CD8-positive, alpha-beta memory T cell (primary cell): ENCODE data around the gene KLRC4. TPM values are rescaled to one million over a fixed set of nuclear protein-coding genes. Genes with fewer than 3 reads are reported as not detected.
A peak's percentile ranks its signal among the peaks of the same experiment; 100 is the strongest.

Source experiments
- CTCF ChIA-PET: fragments of 350-600 bp; sonication (Branson Sonifier 250); formaldehyde crosslinking; loops from one replicate; lab custom pipeline; 2021; ENCODE audit warnings: antibody characterized with exemption; lab: Charles Lee
- POLR2A ChIA-PET: fragments of 350-600 bp; sonication (Branson Sonifier 250); formaldehyde crosslinking; loops from one replicate; lab custom pipeline; 2021; ENCODE audit warnings: antibody characterized with exemption; lab: Charles Lee
- DNase-seq, 5 donors: peaks; one replicate each; pipeline versions ENCODE4 v3.0.0 to v3.0.0-alpha.2; 2020 to 2022; ENCODE audit warnings: mixed read lengths in 1 of 5
- H3K27ac ChIP-seq: one replicate; pipeline ENCODE4 v1.7.0; 2013; ENCODE audit warnings: low read depth, mild to moderate bottlenecking, low read length, moderate library complexity
- H3K27me3 ChIP-seq: 2 replicates; pipeline ENCODE4 v1.7.0; 2013; ENCODE audit warnings: low read length, mild to moderate bottlenecking; ENCODE audit not compliant: insufficient read depth, poor library complexity, severe bottlenecking
- H3K36me3 ChIP-seq: 2 replicates; pipeline ENCODE4 v1.7.0; 2013; ENCODE audit warnings: mild to moderate bottlenecking, low read length, moderate library complexity; ENCODE audit not compliant: insufficient read depth
- H3K4me1 ChIP-seq: 2 replicates; pipeline ENCODE4 v1.7.0; 2013; ENCODE audit warnings: mild to moderate bottlenecking, low read length, moderate library complexity; ENCODE audit not compliant: insufficient read depth
- H3K4me3 ChIP-seq: 2 replicates; pipeline ENCODE4 v1.7.0; 2013; ENCODE audit warnings: mild to moderate bottlenecking, low read length
- H3K9me3 ChIP-seq: 2 replicates; pipeline ENCODE4 v1.7.0; 2013; ENCODE audit warnings: mild to moderate bottlenecking, low read length
- H3K27ac Mint-ChIP-seq, 8 donors: one replicate each; pipeline ENCODE4 v1.8.0; 2020 to 2021; ENCODE audit warnings: mixed read lengths in 8 of 8, mild to moderate bottlenecking in 6 of 8, inconsistent platforms in 3 of 8, moderate library complexity in 3 of 8
- H3K27me3 Mint-ChIP-seq, 2 donors: one replicate each; pipeline ENCODE4 v1.8.0; 2020 to 2021; ENCODE audit warnings: mixed read lengths in 2 of 2, mild to moderate bottlenecking in 1 of 2, moderate library complexity in 1 of 2
- H3K36me3 Mint-ChIP-seq, 3 donors: one replicate each; pipeline ENCODE4 v1.8.0; 2020 to 2021; ENCODE audit warnings: mixed read lengths in 3 of 3, inconsistent platforms in 1 of 3, mild to moderate bottlenecking in 1 of 3
- H3K4me1 Mint-ChIP-seq, 3 donors: one replicate each; pipeline ENCODE4 v1.8.0; 2020 to 2021; ENCODE audit warnings: mixed read lengths in 3 of 3, inconsistent platforms in 1 of 3, mild to moderate bottlenecking in 1 of 3
- H3K4me3 Mint-ChIP-seq, 7 donors: one replicate each; pipeline ENCODE4 v1.8.0; 2020 to 2021; ENCODE audit warnings: mixed read lengths in 7 of 7, mild to moderate bottlenecking in 6 of 7, moderate library complexity in 4 of 7, inconsistent platforms in 2 of 7
- H3K9me3 Mint-ChIP-seq, 5 donors: one replicate each; pipeline ENCODE4 v1.8.0; 2020 to 2022; ENCODE audit warnings: mixed read lengths in 5 of 5, mild to moderate bottlenecking in 3 of 5, moderate library complexity in 2 of 5, inconsistent platforms in 1 of 5
- polyA plus RNA-seq: library from polyadenylated mRNA; unstranded; fragments of 300-500 nt; fragmentation: Illumina TruSeq; gene quantifications from one replicate; pipeline ENCODE4 v1.2.3, GENCODE V29; 2021
- total RNA-seq, 2 experiments: library from RNA; stranded (reverse); gene quantifications; one replicate each; pipeline ENCODE4 v1.2.3, GENCODE V29; 2021

Gene KLRC4
- total and polyA plus RNA-seq, 3 experiments from 2014 or later, result 3.4 to 16.2 (median 10.7) TPM

DNA sequence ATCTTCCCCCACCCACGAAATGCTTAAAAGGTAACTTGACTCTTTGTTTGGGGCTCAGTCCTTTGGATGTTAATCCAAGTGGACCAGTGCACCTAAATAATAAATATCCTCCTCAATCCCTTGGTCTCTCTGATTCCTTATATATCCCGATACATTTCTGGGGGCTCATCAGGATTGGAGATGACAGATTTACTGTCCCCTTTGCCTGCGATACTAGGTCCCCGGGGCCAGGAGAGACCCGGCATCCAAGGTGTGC lies 46.0 kb downstream of the KLRC4 start:
- no peak overlapping the region for H3K27ac Mint-ChIP-seq
- H3K4me1 Mint-ChIP-seq, result peaks cover 30 to 35% (median 32%) of the 10 kb centered on the region in 3 donors
- peaks cover 18 to 27% (median 24%) of the 10 kb centered on the region in 3 donors for H3K36me3 Mint-ChIP-seq
- Histone ChIP-seq H3K9me3 (no peaks in the 10 kb centered on the region), H3K27me3 (no peaks in the 10 kb centered on the region), H3K36me3 (no peaks in the 10 kb centered on the region), H3K4me3 (peak overlapping the region; percentile 97), H3K27ac (peak overlapping the region; percentile 80), H3K4me1 (peaks cover 46% of the 10 kb centered on the region)
- ChIA-PET POLR2A (no interaction called here), CTCF (interaction anchor here (1.6 kb wide), 1 partner anchor 128 kb away, joined by 3 read pairs; no protein-coding TSS in a partner anchor)
- peaks cover 0 to 3% (median 2%) of the 10 kb centered on the region in 5 donors for H3K9me3 Mint-ChIP-seq
- H3K27me3 Mint-ChIP-seq, result no peaks in the 10 kb centered on the region
- no peak for DNase-seq
- no peak overlapping the region for H3K4me3 Mint-ChIP-seq

DNA sequence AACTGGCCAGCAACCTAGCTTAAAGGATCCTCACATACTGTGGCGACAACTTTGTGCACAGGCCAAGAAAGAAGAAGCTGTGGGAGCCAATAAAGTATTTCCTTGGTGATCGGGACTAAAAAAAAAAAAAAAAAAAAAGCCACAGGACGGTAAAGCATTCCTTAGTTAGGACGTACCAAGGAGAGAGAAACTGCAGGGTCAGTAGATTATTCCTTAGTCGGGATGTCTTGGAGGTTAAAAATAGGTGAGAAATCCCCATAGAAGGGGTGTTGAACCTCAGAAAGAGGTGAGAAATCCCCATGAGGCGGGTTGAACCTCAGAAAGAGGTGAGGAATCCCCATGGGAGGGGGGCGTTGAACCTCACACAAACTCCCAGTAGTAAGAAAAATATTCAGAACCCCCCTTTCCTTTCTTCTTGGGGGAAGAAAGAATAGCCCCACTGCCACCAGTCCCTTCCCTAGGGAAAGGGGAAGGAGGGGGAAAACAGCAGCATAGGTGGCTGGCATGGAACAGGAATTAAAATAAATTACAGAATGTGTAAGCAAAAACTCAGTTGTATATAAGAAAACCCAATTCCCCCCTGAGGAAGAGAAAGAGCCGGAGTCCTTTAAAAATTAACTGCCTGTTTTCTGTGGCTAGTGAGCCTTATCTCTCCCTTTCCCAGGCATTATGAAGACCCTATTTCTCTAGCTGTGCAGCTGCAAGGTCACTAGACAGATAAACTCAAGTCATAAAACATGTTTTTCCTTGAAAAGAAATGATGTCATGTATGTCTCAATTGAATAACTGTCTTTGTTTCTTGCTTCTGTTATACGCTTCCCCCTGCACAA lies 46.5 kb downstream of the KLRC4 start:
- no peaks in the 10 kb centered on the region for H3K9me3 ChIP-seq
- H3K27me3 Mint-ChIP-seq, result no peaks in the 10 kb centered on the region
- H3K9me3 Mint-ChIP-seq, result peaks cover 0 to 3% (median 2%) of the 10 kb centered on the region in 5 donors
- no peaks in the 10 kb centered on the region for H3K36me3 ChIP-seq
- H3K27ac ChIP-seq, result peak overlapping the region; percentile 80
- POLR2A ChIA-PET, result interaction anchor here (0.6 kb wide), 1 partner anchor 181 kb away, joined by 4 read pairs; no protein-coding TSS in a partner anchor
- DNase-seq, result no peak
- peaks cover 30 to 33% (median 31%) of the 10 kb centered on the region in 3 donors for H3K4me1 Mint-ChIP-seq
- H3K27me3 ChIP-seq, result no peaks in the 10 kb centered on the region
- H3K36me3 Mint-ChIP-seq, result peaks cover 13 to 32% (median 23%) of the 10 kb centered on the region in 3 donors
- no peak overlapping the region for H3K4me3 ChIP-seq
- H3K4me3 Mint-ChIP-seq, result peak overlapping the region in 3 of 7 donors; percentile 17 to 30 (median 21)
- peaks cover 41% of the 10 kb centered on the region for H3K4me1 ChIP-seq
- CTCF ChIA-PET, result interaction anchor here (1.6 kb wide), 1 partner anchor 127 kb away, joined by 3 read pairs; no protein-coding TSS in a partner anchor
- peak overlapping the region in 1 of 8 donors; percentile 94 for H3K27ac Mint-ChIP-seq

GRCh38 chr12:10362325-10362724 lies 47.2 kb downstream of the KLRC4 start:
- Mint-ChIP-seq H3K9me3 (peaks cover 0 to 3% (median 0%) of the 10 kb centered on the region in 5 donors), H3K27ac (peak overlapping the region in 2 of 8 donors; percentile 24 to 94)
- CTCF ChIA-PET, result no interaction called here

DNA sequence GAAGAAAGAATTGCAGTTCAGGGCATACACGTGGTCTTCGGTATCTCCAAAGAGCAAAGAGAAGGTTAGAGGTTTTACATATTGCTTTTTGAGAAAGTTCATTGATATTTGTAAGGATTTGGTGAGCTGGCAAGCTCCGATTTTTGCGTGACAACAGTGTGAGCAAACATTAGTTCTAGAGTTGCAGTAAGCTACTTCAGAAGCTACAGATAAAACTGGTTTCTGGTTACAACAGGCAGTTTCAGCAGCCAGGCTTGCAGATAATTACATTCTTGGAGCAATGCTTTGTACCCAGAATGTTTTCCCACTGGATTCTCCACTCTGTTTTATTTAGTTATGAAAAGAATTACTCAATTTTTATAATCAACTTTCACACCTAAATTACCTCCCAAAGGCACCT lies 47.9 kb downstream of the KLRC4 start:
- H3K9me3 ChIP-seq, result no peaks in the 10 kb centered on the region
- Mint-ChIP-seq H3K4me3 (peak overlapping the region in 2 of 7 donors; percentile 9 to 24), H3K9me3 (peaks cover 0 to 3% (median 0%) of the 10 kb centered on the region in 5 donors), H3K36me3 (peaks cover 9 to 45% (median 24%) of the 10 kb centered on the region in 3 donors), H3K4me1 (peaks cover 28 to 37% (median 37%) of the 10 kb centered on the region in 3 donors), H3K27ac (peak overlapping the region in 6 of 8 donors; percentile 30 to 93 (median 72)), H3K27me3 (no peaks in the 10 kb centered on the region)
- no peak overlapping the region for H3K4me3 ChIP-seq
- H3K27ac ChIP-seq, result peak overlapping the region; percentile 30
- H3K27me3 ChIP-seq, result no peaks in the 10 kb centered on the region
- ChIA-PET CTCF (interaction anchor here (1.0 kb wide), 1 partner anchor 125 kb away, joined by 4 read pairs; no protein-coding TSS in a partner anchor), POLR2A (no interaction called here)
- DNase-seq, result no peak
- H3K4me1 ChIP-seq, result peaks cover 27% of the 10 kb centered on the region
- H3K36me3 ChIP-seq, result no peaks in the 10 kb centered on the region

More at GRCh38 chr12:10362325-10362724, 47.2 kb downstream of the KLRC4 start:
- DNase-seq, result no peak
- Mint-ChIP-seq H3K27me3 (no peaks in the 10 kb centered on the region), H3K4me3 (peak overlapping the region in 3 of 7 donors; percentile 10 to 30 (median 21)), H3K4me1 (peaks cover 28 to 37% (median 37%) of the 10 kb centered on the region in 3 donors), H3K36me3 (peaks cover 14 to 39% (median 23%) of the 10 kb centered on the region in 3 donors)
- Histone ChIP-seq H3K9me3 (no peaks in the 10 kb centered on the region), H3K4me3 (no peak overlapping the region), H3K4me1 (peaks cover 34% of the 10 kb centered on the region), H3K36me3 (no peaks in the 10 kb centered on the region), H3K27me3 (no peaks in the 10 kb centered on the region), H3K27ac (peak overlapping the region; percentile 80)
- POLR2A ChIA-PET, result interaction anchor here (0.6 kb wide), 1 partner anchor 182 kb away, joined by 4 read pairs; no protein-coding TSS in a partner anchor

DNA sequence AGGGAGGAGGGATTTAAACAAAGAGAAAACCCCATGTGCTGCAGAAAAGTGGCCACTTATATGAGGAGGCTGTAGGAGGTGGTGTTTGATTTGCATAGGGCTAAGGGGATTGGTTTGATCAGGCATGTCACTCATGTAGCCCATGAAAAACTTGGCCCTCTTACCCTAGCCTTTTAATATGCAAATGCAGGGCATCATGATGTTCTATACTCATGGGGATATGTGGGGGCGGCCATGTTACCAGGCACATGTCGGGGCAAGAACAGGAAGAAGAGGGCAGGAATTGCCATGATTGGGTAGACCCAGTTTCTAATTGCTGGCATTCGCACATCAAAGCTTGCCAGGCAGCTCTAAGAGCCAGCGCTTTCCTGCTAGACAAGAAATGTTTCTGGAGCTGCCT lies 48.5 kb downstream of the KLRC4 start:
- peaks cover 22% of the 10 kb centered on the region for H3K4me1 ChIP-seq
- H3K27ac ChIP-seq, result peak overlapping the region; percentile 30
- no peak overlapping the region for H3K4me3 ChIP-seq
- H3K9me3 Mint-ChIP-seq, result peaks cover 0 to 3% (median 0%) of the 10 kb centered on the region in 5 donors
- H3K36me3 Mint-ChIP-seq, result peaks cover 10 to 46% (median 26%) of the 10 kb centered on the region in 3 donors
- ChIA-PET POLR2A (interaction anchor here (0.7 kb wide), 1 partner anchor 197 kb away, joined by 3 read pairs; no protein-coding TSS in a partner anchor), CTCF (interaction anchor here (1.0 kb wide), 1 partner anchor 125 kb away, joined by 4 read pairs; no protein-coding TSS in a partner anchor)
- H3K36me3 ChIP-seq, result no peaks in the 10 kb centered on the region
- H3K9me3 ChIP-seq, result no peaks in the 10 kb centered on the region
- H3K4me3 Mint-ChIP-seq, result peak overlapping the region in 2 of 7 donors; percentile 11 to 24
- no peaks in the 10 kb centered on the region for H3K27me3 Mint-ChIP-seq
- no peaks in the 10 kb centered on the region for H3K27me3 ChIP-seq
- DNase-seq, result no peak
- H3K4me1 Mint-ChIP-seq, result peaks cover 30 to 40% (median 37%) of the 10 kb centered on the region in 3 donors
- H3K27ac Mint-ChIP-seq, result peak overlapping the region in 6 of 8 donors; percentile 30 to 93 (median 71)

DNA sequence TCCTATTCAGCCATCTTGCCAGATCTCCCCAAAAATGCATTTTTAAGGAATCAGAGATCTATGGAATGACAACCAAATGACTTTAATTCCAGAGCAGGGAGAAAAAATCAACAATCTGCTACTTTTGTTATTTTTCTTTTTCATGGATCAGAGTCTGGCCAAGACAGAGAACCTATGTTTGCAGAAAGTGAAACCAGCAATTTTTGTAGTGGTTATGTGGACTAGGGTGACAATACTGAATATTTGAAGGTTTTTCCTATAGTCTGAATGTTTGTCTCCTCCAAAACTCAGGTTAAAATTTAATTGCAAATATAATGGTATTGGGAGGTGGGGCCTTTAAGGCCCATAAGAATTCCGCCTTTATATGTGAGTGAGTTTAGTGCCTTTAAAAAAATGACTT lies 50.6 kb downstream of the KLRC4 start:
- peaks cover 11 to 52% (median 28%) of the 10 kb centered on the region in 3 donors for H3K36me3 Mint-ChIP-seq
- Histone ChIP-seq H3K36me3 (no peaks in the 10 kb centered on the region), H3K4me3 (no peak overlapping the region), H3K27me3 (no peaks in the 10 kb centered on the region), H3K9me3 (no peaks in the 10 kb centered on the region), H3K4me1 (peaks cover 6% of the 10 kb centered on the region), H3K27ac (no peak overlapping the region)
- H3K4me1 Mint-ChIP-seq, result peaks cover 32 to 41% (median 41%) of the 10 kb centered on the region in 3 donors
- POLR2A ChIA-PET, result no interaction called here
- H3K27ac Mint-ChIP-seq, result peak overlapping the region; percentile 19 to 82 (median 51)
- H3K9me3 Mint-ChIP-seq, result peaks cover 0 to 3% (median 2%) of the 10 kb centered on the region in 5 donors
- CTCF ChIA-PET, result no interaction called here
- no peaks in the 10 kb centered on the region for H3K27me3 Mint-ChIP-seq
- H3K4me3 Mint-ChIP-seq, result peak overlapping the region in 4 of 7 donors; percentile 5 to 39 (median 10)
- DNase-seq, result no peak

DNA sequence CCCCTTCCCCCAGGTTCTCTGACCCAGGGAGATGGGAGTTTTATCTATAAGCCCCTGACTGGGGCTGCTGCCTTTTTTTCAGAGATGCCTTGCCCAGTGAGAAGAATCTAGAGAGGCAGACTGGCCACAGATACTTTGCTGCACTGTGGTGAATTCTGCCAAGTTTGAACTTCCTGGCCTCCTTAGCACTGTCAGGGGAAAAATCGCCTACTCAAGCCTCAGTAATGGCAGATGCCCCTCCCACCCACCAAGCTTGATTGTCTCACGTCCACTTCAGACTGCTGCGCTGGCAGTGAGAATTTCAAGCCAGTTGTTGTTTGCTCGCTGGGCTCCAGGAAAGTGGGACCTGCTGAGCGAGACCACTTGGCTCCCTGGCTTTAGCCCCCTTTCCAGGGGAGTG lies 51.4 kb downstream of the KLRC4 start:
- Mint-ChIP-seq H3K9me3 (peaks cover 0 to 5% (median 3%) of the 10 kb centered on the region in 5 donors), H3K4me3 (no peak overlapping the region), H3K27me3 (no peaks in the 10 kb centered on the region), H3K4me1 (peaks cover 32 to 41% (median 41%) of the 10 kb centered on the region in 3 donors), H3K36me3 (peaks cover 11 to 52% (median 30%) of the 10 kb centered on the region in 3 donors), H3K27ac (peak overlapping the region in 1 of 8 donors; percentile 7)
- Histone ChIP-seq H3K27me3 (no peaks in the 10 kb centered on the region), H3K36me3 (no peaks in the 10 kb centered on the region), H3K9me3 (no peaks in the 10 kb centered on the region), H3K4me3 (no peak overlapping the region), H3K27ac (no peak overlapping the region), H3K4me1 (peaks cover 3% of the 10 kb centered on the region)
- no peak for DNase-seq
- CTCF ChIA-PET, result no interaction called here
- POLR2A ChIA-PET, result no interaction called here
